NCI-H2107 treated with DMSO at 0.1 percent for 48 hours (cell line): ENCODE results near the gene CNNM3.

Source experiments
- DNase-seq: peaks from one replicate; lab custom pipeline; 2025; ENCODE audit not compliant: unreplicated experiment; lab: John Stamatoyannopoulos, UW

The CNNM3 gene

GRCh38 chr2:96874198-96874831, 58.2 kb downstream of the CNNM3 start:
- no peak for DNase-seq

GRCh38 chr2:96875498-96876268, 59.6 kb downstream of the CNNM3 start:
- DNase-seq, result no peak

- no peak for DNase-seq
Measured at GRCh38 chr2:96876269-96877041, 60.4 kb downstream of the CNNM3 start.

DNA sequence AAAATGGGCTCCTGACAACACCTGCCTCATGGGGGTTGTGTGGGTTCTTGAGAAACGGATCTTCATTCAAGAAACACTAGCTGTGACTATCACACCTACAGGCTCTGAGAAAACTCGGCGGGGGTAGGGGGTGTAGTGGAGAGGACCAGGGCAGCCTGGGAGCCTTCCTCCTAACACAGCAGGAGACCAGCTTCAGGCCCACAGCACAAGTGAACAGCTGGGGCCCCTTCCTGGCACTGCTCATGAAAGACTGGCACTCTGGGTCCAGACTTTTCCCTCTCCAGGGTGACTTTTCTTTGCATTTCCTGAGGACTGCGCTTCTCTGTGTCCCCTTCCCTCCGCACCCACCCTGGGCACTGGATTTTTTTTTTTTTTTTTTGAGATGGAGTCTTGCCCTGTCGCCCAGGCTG, 61.0 kb downstream of the CNNM3 start:
- DNase-seq, result no peak

DNA sequence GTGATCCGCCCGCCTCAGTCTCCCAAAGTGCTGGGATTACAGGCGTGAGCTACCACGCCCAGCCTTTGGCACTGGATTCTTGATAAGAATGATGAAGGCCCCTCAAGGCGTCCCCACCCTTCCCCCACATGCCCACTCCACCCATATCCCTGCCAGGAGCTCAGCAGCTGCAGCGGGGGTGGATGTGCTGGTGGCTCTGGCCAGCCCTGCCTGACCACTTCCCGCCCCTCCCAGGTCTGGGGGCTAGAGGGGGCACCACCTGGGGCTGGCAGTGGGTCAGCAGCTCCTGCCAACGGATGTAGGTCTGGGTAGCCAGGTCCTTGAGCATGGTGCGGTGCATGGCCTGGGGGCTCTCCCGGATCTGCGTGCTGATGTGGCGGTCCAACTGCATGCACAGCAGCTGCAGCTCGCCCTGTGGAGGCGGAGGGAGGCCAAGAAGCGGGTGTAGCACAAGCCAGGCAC, 61.6 kb downstream of the CNNM3 start:
- DNase-seq, result no peak

DNA sequence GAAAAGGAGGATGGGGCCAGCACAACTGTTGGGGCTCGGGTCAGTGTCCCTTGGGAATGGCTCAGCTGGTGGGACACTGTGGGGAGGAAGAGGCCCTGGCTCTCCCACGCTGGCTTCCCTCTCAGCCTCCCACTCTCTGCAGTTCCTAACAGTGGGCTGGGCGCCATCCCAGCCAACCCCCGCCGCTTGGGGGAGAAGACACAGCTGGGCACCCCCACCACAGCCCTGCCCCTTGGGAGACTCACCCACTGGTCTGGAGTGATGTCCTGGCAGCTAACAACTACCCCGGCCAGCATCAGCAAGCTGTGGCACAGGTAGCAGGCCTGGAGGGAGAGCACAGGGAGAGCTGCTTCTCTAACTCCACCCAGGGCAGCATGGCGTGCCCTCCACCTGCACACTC, 62.1 kb downstream of the CNNM3 start:
- DNase-seq, result no peak

GRCh38 chr2:96878796-96879544, 62.9 kb downstream of the CNNM3 start:
- DNase-seq, result no peak

GRCh38 chr2:96879545-96880040, 63.5 kb downstream of the CNNM3 start:
- no peak for DNase-seq

DNA sequence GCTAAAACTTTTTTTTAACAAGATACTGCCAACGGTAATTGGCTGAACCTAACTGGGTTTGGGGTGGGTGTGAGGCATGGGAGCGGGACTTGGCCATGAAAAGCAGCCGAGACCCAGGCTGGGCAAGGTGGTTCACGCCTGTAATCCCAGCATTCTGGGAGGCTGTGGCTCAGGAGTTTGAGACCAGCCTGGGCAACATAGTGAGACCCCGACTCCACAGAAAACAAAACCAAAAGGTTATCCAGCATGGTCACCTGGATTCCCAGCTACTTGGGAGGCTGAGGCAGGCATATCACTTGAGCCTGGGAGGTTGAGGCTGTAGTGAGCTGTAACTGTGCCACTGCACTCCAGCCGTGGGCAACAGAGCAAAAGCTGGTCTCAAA, 64.8 kb downstream of the CNNM3 start:
- no peak for DNase-seq

DNA sequence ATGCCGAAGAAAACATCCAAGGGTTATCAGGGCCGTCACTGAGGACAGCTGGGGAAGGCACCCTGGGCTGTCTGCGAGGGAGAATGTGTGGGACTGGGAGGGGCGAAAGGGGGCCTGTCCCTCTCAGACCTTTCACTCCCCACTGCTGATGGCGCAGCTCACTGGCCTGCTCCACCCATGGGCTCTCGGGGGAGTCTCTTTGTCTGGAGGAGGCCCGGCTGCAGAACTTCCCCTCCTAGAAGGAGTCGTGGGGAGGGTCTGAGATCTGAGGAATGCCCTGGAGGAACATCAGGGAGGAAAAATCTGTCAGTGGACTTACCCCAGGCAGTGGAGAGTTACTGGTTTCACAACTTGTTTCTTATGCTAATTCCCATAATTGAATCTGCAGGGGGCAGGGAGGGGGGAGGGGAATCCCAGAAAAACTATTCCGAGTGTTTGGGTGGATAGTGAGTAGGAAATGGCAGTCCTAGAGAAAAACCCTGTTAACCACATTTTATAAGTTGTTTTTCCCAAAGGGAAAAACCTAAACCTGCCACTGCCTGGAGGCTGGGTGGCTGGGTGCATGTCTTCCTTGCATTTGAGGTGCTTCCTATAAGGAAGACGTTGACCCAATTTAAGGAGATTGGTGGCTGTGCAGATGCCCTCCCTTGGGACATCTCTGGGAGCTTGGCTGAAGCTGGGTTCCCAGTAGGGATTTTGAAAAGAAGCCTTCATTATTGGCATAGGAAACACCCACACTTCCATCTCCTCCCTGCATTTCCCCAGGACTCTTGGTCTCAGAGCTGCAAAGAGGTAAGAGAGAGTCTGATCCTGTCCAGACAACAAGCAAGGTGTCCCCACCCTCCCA, 65.5 kb downstream of the CNNM3 start:
- no peak for DNase-seq

DNA sequence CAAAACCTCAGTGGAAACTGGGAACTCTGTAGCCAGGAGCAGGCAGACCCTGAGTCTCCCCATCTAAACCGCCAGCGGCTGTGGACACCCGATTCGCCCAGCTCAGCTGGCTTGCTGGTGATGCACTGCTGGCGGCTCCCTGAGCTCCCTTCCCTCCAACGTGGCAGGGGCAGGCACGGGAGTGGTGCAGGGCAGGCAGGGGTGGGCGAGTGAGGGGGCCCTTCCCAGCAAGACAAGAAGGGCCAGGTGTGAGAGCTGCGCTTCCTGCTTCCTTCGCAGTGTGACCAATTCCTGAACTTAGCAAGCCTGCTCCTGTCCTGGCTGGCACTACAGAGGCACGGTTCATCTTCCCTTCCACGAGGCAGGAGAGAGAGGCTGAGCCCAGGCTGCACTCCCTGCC, 66.2 kb downstream of the CNNM3 start:
- DNase-seq, result no peak

DNA sequence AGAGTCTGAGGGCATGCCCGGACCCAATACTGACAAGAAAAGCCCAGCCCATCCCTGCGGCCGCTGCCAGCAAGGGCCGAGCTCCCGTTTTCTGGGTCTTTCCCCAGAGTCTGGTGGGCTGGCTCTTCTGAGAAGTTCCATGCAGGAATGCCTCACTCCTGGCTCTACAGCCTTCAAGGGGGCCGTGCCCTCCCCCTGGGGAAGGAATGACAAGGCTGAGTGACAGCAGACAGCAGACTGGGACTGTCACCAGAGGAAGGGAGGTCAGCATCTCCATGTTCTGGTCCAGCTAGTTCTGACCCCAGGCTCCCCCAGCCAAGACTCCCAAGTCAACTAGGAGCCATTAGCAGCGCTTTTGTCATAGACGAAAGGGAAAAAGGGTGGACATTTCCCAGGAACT, 66.8 kb downstream of the CNNM3 start:
- DNase-seq, result no peak

DNA sequence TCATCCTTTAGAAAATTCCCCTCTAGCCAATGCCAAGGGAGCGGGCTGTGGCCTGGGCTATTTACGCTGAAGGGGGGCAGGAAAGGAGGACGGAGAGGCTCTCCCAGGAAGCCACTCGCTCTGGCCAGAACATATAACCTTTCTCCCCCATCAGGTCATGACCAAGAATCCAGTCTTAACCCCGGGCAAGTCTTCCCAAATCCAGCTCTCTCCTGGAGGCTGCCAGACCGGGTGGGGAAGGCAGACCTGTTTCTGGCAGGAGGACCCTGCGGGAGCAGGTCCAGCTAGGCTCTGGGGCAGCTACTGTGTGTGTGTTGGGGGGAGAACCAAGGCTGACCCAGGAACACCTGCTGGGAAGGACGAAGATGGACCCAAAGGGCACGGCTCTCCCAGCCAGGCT, 67.2 kb downstream of the CNNM3 start:
- DNase-seq, result no peak
